Sigmoid colon (tissue), 4 donors: ENCODE data around the gene APLF.

ENCODE experiments used
- POLR2A ChIP-seq, 2 donors: fragments of 450-650 bp; IDR thresholded peaks; one replicate each; pipeline ENCODE4 v1.6.1; 2016; ENCODE audit warnings: antibody characterized with exemption in 2 of 2, mild to moderate bottlenecking in 2 of 2, moderate library complexity in 2 of 2
- POLR2AphosphoS5 ChIP-seq, 4 donors: sonication (generic); formaldehyde crosslinking; IDR thresholded peaks; one replicate each; pipeline ENCODE4 v1.6.1; 2017; ENCODE audit warnings: antibody characterized with exemption in 4 of 4
- TF ChIP-seq, protein P1 (sequence below), 4 experiments: fragments of 450-650 bp in 3 of 4; fragments of 200-600 bp in 1 of 4; IDR thresholded peaks; one replicate each; pipeline ENCODE4 v1.5.1; 2016 to 2019; ENCODE audit warnings: antibody characterized with exemption in 4 of 4, mild to moderate bottlenecking in 3 of 4, moderate library complexity in 2 of 4

DNA sequence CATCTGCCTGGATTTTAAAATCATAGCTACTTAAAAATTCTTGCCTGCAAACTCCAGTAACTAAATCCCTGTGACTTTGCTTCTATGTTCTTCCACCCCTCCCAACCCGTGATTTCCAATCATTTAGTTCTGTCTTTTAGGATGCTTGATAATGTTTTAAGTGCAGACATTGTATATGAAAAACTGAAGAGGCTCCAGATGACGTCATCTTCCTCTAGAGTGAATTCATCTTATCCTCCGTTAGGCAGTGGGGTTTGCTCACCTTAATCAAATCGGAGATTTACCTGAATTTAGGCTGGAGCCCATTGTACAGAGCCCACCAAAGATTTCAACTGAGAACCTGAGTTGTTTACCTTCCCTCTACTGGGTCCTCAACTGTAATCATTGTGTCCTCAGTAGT lies 11.2 kb upstream of the APLF start:
- TF ChIP-seq POLR2AphosphoS5 (IDR thresholded peaks at IDR 0.05) = no peak
- TF ChIP-seq, protein P1, sequence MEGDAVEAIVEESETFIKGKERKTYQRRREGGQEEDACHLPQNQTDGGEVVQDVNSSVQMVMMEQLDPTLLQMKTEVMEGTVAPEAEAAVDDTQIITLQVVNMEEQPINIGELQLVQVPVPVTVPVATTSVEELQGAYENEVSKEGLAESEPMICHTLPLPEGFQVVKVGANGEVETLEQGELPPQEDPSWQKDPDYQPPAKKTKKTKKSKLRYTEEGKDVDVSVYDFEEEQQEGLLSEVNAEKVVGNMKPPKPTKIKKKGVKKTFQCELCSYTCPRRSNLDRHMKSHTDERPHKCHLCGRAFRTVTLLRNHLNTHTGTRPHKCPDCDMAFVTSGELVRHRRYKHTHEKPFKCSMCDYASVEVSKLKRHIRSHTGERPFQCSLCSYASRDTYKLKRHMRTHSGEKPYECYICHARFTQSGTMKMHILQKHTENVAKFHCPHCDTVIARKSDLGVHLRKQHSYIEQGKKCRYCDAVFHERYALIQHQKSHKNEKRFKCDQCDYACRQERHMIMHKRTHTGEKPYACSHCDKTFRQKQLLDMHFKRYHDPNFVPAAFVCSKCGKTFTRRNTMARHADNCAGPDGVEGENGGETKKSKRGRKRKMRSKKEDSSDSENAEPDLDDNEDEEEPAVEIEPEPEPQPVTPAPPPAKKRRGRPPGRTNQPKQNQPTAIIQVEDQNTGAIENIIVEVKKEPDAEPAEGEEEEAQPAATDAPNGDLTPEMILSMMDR (IDR thresholded peaks at IDR 0.05) = no peak
- no peak for TF ChIP-seq POLR2A (IDR thresholded peaks at IDR 0.05)
